Hematopoietic multipotent progenitor cell treated with erythropoietin and hydrocortisone succinate and interleukin-3 and kit ligand, for 6 days (in vitro differentiated cells): Measurements from ENCODE around the gene UQCRC1.

Experiments used
- DNase-seq: peaks from one replicate; pipeline ENCODE4 v3.0.0-alpha.2; 2015

Gene UQCRC1

DNA sequence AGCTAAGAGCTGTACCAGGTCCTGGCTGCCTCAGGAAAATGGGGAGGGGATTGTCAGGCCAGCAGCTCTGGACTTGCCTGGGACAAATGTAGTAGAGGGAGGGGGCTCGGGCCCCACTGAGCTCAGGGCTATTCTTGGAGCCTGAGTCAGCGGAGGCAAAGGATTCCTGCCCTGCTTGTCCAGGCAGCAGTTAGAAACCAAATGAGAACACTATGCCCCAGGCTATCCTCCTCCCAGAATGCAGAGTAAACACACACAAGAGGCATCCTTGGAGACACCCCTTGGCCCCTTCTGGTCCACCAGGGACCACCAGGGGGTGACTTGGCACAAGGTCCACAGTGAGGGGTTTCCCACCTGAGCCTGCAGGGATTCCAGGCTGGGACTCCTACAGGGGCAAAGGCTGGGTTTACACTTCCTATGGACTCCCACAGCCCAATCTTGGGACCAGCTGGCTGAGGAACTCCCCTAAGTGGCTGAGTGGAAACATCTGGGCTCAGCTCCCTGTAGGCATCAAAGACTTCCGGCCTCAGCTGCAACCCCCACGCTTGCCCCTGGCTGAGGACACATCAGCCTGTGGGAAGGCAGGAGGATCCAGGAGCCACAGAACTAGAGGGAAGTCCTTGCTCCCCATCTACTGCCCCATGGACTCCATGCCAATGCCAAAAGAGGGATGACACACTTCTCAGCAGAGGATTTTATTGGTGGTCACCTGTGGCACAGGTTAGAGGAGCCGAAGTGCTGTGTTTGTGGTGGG lies 10.9 kb downstream of the UQCRC1 start:
- no peak for DNase-seq

DNA sequence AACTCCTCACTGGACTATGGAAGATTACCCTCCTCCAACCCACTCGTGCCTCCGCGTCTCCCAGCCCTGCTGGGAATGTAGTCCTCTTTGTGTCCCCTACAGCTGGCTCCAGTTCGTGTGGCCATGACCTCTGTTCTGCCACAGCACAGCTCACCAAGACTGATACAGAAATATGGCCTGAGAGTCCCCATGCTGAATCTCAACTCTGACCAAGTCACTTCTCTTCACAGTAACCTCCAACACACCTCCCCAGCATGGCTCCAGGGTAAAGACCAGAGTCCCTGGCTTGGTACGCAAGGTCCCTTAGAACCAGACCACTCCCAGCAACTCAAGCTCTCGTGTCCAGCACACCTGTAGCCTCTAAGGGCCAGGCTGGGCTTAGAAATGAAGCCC lies 12.0 kb downstream of the UQCRC1 start:
- no peak for DNase-seq

DNA sequence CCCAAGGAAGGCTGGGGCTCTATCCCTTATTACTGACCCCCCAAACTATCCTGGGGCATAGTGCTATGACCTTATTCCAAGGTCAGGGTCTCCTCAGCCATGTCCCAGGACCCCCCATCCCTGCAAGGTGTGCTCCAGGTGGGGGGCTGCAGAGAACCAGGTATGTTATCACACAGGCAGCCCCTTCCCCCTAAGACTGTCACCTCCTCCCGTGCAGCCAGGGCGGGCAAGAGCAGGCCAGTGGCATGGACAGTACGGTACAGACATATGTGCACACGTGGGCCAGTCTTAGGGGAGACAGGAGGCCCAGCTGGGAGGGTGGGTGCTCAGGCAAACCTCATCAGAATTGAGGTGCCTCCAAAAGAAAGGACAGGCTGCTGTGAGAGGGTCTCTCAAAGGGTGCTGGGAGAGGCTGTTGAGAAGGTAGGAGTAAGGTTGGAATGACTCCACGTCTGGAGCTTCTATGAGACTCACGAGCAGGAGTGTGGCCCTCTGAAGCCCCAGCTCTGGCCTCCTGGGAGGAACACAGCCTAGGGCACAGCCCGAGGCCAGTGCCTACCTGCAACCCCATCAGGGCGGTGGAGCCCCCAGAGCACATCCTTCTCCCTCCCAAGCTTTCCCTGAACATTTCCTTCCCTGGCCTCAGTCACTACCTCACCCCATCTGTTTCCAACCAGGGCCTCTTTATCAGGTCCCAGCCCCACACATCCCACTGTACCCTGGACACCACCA lies 12.6 kb downstream of the UQCRC1 start:
- DNase-seq = no peak

- DNase-seq = no peak
These were observed 13.3 kb downstream of the UQCRC1 start for GRCh38 chr3:48596157-48596556.

DNA sequence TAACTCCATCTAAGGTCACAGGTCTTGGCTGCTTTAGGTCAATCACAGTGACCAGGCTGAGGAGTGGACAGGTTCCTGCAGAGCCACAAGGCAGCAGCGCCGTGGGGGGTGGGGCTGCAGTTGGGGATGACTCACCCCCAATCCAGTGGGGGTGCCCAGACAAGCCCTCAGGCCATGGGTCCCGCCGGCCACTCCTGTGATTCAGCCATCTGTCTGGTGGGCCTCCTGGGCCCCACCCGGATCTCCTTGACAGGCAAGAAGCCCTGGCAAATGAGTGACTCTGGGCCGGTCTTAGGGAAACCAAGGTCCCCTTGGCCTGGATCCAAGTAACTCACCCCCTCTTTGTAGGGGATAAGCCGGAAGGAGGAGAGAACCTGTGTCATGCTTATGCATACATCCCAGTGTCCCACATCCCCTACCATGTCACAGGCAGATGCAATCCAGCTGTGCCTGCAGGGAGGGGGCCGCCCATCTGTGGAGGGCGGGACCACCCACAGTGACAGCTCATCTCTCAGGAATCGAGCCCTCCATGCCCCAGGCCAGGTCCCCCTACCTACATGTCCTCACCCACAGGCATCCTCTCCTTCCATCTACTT lies 13.8 kb downstream of the UQCRC1 start:
- DNase-seq = peak; percentile 31

DNA sequence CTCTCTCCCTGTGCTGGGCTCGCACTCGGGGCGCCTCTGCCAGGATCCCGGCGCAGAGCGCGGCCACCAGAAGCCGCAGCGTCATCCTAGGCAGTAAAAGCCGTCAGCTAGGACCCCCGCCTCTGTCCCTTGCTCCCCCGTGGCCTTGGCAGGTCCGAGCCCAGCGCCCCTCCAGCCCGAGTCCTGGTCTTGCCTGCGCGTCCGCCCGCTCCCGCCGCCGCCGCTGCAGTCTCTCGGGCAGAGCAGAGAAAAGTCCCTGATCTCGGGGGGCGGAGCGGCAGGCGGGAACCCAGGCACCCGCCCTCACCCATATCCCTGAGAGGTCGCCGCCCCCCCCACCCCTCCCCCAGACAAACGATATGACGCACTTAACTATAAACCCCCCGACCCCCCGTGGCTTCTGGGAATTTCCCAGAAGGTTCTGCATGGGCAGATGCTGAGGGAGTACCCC lies 14.3 kb downstream of the UQCRC1 start, which contains the start of gene COL7A1:
TSS of gene COL7A1 (minus strand) at position 255 of the 451 bp plus-strand sequence. CDS start at position 85, 170 bp downstream.
- no peak for DNase-seq

- DNase-seq = no peak
These were observed 14.9 kb downstream of the UQCRC1 start for GRCh38 chr3:48594417-48595049.

DNA sequence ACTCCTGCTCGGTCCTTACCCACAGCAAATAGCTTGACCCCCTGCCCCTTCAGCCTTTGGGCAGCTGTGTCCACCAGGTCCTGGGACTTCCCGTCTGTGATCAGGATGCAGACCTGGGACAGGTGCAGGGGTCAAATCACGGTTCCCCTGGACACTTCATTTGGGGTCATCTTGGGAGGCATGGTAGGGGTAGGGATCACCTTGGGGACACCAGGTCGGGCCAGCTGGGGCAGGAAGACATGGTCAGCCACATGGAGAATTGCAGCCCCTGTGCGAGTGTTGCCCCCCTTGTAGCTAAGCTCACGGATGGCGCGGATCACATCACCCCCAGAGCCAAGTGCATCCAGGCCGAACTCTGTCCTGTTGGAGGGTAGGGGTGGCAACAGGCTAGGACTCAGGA lies 16.1 kb downstream of the UQCRC1 start:
- no peak for DNase-seq

- no peak for DNase-seq
These were observed 16.8 kb downstream of the UQCRC1 start for GRCh38 chr3:48592519-48593087.

DNA sequence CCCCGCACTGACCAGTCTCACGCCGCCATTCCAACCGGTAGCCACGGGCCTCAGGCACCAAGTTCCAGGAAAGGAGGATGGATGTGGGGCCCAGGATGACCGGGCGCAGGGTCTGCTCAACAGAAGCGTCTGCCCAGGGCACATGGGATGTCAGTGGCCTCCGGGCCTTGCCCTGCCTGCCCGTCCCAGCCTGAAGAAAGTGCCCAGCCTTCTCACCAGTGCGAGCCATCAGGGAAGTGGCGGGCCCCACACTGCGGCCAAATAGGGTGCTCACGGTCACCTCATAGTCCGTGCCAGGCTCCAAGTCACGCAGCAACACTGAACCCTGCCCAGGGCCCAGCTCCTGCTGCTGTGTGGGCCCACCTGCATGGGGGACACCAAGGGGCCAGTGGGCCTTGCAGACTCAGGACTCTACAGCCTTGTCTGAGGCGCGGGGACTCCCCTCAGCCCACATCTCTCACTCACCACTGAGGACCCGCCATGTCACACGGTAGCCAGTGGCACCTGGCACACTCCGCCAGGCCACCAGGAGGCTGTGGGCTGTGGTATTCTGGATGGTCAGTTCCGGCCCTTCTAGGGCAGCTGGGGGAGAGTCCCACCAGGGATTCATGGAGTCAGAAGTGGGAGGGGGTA lies 17.4 kb downstream of the UQCRC1 start:
- no peak for DNase-seq

DNA sequence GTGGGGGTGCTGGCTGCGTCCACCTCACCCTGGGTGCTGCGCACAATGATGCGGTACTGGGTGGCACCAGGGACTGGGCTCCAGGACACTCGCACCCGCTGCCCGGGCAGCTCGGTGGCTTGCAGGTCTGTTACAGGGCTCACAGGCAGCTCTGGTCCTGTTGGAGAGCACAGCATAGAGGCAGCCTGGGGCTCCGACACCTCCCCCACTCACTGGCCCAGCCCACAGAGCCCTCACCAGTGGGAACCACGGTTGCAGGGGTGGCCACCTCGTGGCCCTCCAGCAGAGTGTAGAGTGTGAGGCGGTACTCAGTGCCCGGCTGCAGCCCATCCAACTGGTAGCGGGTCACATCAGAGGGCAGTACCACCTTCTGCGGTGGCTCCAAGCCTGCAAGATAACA lies 18.0 kb downstream of the UQCRC1 start:
- DNase-seq = no peak

DNA sequence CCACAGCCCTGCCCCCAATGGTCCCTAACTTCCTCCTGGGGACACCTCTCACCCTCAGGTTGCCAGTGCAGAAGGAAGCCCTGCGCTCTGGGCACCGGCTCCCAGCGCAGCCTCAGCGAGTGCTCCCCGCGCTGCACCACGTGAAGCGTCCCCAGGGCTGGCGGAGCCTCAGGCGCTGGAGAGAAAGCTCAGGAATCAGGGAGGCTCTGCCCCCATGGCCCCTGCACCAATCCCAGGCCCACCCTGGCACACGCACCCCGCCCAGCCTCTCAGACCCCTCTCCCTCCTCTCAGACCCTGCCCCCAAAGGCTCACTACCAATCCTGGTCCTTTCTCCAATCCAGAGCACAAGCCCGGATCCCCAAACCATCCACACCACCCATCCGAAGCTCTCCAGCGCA lies 21.2 kb downstream of the UQCRC1 start:
- no peak for DNase-seq

DNA sequence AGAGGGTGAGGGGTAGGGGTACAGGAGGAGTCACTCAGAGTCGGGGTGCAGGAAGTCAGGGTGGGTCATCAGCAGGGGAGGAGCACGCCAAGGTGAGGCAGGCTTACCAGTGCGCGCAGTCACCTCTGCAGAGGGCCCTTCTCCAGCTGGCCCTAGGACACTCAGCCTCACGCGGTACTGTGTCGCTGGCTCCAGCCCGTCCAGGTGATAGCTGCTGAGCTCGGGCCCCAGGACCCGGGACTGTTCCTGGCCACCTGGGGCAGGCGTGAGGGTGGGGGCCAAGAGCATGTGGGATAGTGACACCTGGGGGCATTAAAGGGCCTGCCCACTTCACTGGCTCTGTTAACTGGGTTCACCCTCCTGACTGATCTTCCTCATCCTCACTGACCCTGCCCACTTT lies 21.8 kb downstream of the UQCRC1 start:
- DNase-seq = no peak

GRCh38 chr3:48585411-48585810 lies 24.0 kb downstream of the UQCRC1 start:
- DNase-seq = no peak

GRCh38 chr3:48584836-48585235 lies 24.6 kb downstream of the UQCRC1 start:
- no peak for DNase-seq

DNA sequence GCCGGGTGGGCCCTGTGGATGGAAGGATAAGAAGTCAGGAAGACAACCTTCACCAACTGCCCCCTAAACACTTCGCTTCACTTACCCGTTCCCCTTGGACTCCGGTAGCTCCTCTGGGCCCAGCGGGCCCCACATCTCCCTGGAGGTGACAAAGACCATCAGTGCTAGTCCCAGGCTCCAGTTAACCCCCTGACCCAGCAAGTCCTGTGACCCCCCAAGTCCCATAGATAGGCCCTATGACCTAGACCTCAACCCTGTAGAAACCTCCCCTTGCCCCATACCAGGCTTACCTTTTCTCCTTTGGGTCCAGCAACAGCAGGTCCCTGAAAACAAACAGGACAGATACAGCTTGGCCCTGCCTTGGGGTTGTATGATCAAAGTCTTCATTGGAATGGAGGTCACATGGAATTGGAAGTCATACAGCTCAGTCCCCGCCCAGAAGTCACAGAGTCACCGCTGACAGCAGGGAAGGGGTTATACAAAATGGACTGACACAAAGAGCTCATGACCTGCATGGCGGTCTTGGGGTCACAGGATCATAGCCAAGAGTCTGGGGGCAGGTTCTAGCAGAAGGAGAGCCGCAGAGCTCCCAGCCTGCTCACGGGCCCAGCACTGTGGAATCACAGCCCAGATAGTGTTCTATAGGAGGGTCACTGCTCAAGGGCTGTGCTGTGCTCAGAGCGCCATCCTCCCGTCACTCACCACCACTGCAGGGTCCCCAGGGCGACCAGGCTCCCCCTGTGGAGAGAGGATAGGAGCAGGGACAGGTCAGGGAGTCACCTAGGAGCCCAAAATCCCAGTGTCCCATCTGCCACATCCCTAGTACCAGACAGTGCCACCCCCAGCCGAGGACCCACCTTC lies 27.6 kb downstream of the UQCRC1 start:
- DNase-seq = no peak

GRCh38 chr3:48576647-48577046 lies 32.8 kb downstream of the UQCRC1 start:
- no peak for DNase-seq

DNA sequence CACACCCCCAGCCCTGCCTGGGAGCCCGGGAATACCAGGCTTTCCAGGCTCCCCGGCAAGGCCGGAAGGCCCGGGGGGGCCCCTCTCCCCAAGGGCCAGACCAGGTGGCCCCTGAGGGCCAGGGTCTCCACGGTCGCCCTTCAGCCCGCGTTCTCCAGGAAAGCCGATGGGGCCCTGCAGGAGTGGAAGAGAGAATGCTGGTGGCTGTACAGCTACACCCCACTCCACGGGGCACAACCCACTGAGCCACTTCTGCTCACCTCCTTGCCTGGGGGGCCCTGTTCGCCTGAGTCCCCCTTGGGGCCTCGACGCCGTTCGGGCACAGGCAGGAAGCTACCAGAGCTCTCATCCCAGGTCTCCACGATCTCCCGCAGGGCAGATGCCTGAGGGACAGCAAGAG lies 34.1 kb downstream of the UQCRC1 start:
- no peak for DNase-seq

DNA sequence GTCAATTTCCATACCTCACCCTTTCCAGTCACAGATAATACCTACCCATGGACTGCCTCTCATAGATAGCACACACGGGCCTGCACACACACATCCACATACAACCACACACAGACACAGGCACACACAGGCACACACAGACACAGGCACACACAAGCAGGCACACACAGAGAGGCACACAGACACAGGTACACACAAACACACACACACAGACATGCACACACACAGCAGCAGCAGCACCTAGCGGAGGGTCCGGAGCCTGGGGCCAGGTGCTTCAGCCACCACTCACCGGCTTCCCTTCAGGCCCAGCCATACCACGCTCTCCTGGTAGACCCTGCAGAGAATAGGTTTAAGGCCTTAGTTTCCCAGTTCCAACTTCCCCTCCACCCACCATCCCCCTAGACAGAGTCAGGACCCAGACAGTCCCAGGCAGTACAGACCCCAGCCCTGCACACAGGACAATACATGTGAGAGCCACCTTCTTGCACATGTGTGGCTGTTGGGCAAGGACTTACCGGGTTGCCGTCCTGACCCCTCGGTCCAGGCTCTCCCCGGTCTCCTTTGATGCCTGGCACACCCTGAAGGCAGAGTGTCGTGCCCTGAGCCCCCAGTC lies 35.4 kb downstream of the UQCRC1 start:
- no peak for DNase-seq

- DNase-seq = no peak
These were observed 36.9 kb downstream of the UQCRC1 start for GRCh38 chr3:48572517-48572916.

- no peak for DNase-seq
These were observed 37.5 kb downstream of the UQCRC1 start for GRCh38 chr3:48571938-48572337.
